Urinary bladder (tissue), 2 donors: ENCODE measurements around the gene ALDH7A1. TPM values are rescaled to one million over a fixed set of nuclear protein-coding genes. Genes with fewer than 3 reads are reported as not detected.

Experiments
- polyA plus RNA-seq: library from polyadenylated mRNA; stranded (reverse); fragments of 200-250 nt; gene quantifications from one replicate; pipeline ENCODE4 v1.2.3, GENCODE V29; 2013
- small RNA-seq: library from RNA; depleted of rRNA; stranded (forward); fragments of <200 nt; gene quantifications from one replicate; pipeline ENCODE3, GENCODE V24; 2014
- total RNA-seq: library from RNA; depleted of rRNA; stranded (reverse); fragments of >200 nt; gene quantifications from one replicate; pipeline ENCODE4 v1.2.3, GENCODE V29; 2014
- donor health status: healthy.

Gene ALDH7A1
- total and polyA plus RNA-seq, 2 donors = 45.6 to 73.2 TPM

Small RNA genes within 50 kb of the gene (small RNA-seq; reads per million reads assigned to genes)
- not detected for gene RNU6-290P

Other genes with a start within 250 kb of the ALDH7A1 start
- 39.4 TPM for gene GRAMD2B, start 171.8 kb downstream of the ALDH7A1 start, total RNA-seq
- gene GRAMD2B, start 171.8 kb downstream of the ALDH7A1 start, polyA plus RNA-seq = 10.8 TPM
- gene PHAX, start 5.7 kb upstream of the ALDH7A1 start, total RNA-seq = 47.1 TPM
- gene PHAX, start 5.7 kb upstream of the ALDH7A1 start, polyA plus RNA-seq = 27.6 TPM
- gene LMNB1, start 181.9 kb upstream of the ALDH7A1 start, total RNA-seq = 49.1 TPM
- 3.3 TPM for gene LMNB1, start 181.9 kb upstream of the ALDH7A1 start, polyA plus RNA-seq